Measurements from ENCODE around the gene SLC9C1. TPM values are rescaled to one million over a fixed set of nuclear protein-coding genes. Genes with fewer than 3 reads are reported as not detected.

SLC9C1 gene
- polyA plus RNA-seq, 1 donor (not counting 4 experiments of a cell fraction or from before 2014, with no cell fraction given): not detected

DNA sequence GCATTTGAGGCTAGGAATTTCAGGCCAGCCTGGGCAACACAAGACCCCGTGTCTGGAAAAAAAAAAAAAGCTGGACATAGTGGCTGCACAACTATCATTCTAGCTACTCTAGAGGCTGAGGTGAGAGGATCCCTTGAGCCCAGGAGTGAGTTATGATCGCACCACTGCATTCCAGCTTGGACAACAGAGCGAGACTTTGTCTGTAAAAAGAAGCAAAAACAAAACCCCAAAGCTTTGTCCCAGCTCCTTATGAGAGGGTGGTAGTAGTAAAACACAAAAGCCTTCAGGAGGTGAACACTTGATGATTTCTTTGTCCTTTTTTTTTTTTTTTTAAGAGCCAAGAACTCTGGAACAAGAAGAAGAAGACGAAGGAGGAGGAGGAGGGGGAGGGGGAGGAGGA lies 37.8 kb upstream of the SLC9C1 start:
- Histone ChIP-seq H3K4me2 (ENCODE audit: control insufficient read depth, extremely low read depth, insufficient read depth, low read depth, low read length) (no peak overlapping the region), H3K9me3 (ENCODE audit: control insufficient read depth, low read depth, low read length) (no peaks in the 10 kb centered on the region), H2AFZ (ENCODE audit: control insufficient read depth, low read length) (no peak overlapping the region), H3K79me2 (ENCODE audit: control insufficient read depth, insufficient read depth, low read length) (no peaks in the 10 kb centered on the region), H3K36me3 (ENCODE audit: control insufficient read depth in 2 of 2, extremely low read depth in 1 of 2, insufficient read depth in 2 of 2, low read length in 2 of 2) (no peaks in the 10 kb centered on the region), H3K4me3 (ENCODE audit: control insufficient read depth in 2 of 3, extremely low read depth in 1 of 3, insufficient read depth in 2 of 3, low read depth in 1 of 3, low read length in 3 of 3) (no peak overlapping the region), H3K9ac (ENCODE audit: control insufficient read depth, extremely low read depth, insufficient read depth, low read length) (no peak overlapping the region), H4K20me1 (ENCODE audit: control insufficient read depth, extremely low read depth, insufficient read depth, low read length) (no peaks in the 10 kb centered on the region), H3K27me3 (ENCODE audit: control insufficient read depth, extremely low read depth, insufficient read depth, low read length) (peaks cover 17% of the 10 kb centered on the region), H3K4me1 (ENCODE audit: control insufficient read depth, extremely low read depth, insufficient read depth, low read length) (peaks cover 9% of the 10 kb centered on the region), H3K27ac (ENCODE audit: control insufficient read depth, insufficient read depth, low read length) (no peak overlapping the region), H3K9me1 (ENCODE audit: control insufficient read depth, extremely low read depth, insufficient read depth, low read length) (no peaks in the 10 kb centered on the region)
- DNase-seq (ENCODE audit: low read depth, low spot score): no peak
- no peak for FAIRE-seq
- dilution Hi-C loops (cut with MboI; ENCODE audit: extremely low pct_ligation_motif_present, low sequenced_read_pairs): loop anchor here (25.0 kb wide), 1 partner anchor 180 kb away; no protein-coding TSS in a partner anchor
- TF ChIP-seq, protein P1, sequence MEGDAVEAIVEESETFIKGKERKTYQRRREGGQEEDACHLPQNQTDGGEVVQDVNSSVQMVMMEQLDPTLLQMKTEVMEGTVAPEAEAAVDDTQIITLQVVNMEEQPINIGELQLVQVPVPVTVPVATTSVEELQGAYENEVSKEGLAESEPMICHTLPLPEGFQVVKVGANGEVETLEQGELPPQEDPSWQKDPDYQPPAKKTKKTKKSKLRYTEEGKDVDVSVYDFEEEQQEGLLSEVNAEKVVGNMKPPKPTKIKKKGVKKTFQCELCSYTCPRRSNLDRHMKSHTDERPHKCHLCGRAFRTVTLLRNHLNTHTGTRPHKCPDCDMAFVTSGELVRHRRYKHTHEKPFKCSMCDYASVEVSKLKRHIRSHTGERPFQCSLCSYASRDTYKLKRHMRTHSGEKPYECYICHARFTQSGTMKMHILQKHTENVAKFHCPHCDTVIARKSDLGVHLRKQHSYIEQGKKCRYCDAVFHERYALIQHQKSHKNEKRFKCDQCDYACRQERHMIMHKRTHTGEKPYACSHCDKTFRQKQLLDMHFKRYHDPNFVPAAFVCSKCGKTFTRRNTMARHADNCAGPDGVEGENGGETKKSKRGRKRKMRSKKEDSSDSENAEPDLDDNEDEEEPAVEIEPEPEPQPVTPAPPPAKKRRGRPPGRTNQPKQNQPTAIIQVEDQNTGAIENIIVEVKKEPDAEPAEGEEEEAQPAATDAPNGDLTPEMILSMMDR (optimal IDR thresholded peaks at IDR 0.05 in 1 of 3, IDR thresholded peaks at IDR 0.05 in 1 of 3, conservative IDR thresholded peaks at IDR 0.05 in 1 of 3; ENCODE audit: extremely low read depth in 1 of 3, insufficient read depth in 2 of 3, low read length in 3 of 3): no peak
- TF ChIP-seq EZH2 (IDR thresholded peaks at IDR 0.05; ENCODE audit: low read length): no peak

DNA sequence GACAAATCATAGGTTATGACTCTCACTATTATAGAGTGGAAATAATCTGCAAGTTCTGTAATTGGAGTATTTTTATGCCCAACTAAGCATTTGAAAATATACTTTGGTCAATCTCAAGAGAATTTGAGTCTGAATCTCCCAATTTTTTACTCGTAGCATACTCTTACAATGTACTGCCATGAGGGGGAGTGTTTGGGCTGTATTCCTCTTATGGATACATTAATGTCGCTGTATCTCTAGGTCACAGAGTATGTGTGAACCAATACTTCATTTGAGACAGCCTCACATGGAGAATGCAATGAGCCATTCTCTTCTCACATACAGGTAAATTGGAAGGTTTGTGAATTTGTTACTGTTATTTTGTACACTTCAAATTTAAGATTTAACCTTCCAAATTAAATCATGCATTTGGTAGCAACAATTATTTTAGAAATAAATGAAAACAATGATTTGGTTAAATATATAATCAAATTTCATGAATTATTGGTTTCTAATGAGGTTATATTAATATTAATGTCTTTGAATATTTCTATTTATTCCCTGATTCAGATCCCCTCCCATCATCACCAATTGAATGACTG lies 33.4 kb upstream of the SLC9C1 start:
- no peaks in the 10 kb centered on the region for H3K36me3 ChIP-seq (ENCODE audit: control insufficient read depth in 2 of 2, extremely low read depth in 1 of 2, insufficient read depth in 2 of 2, low read length in 2 of 2)
- no peak overlapping the region for H3K4me3 ChIP-seq (ENCODE audit: control insufficient read depth in 2 of 3, extremely low read depth in 1 of 3, insufficient read depth in 2 of 3, low read depth in 1 of 3, low read length in 3 of 3)
- peak; percentile 59 for FAIRE-seq
- no peaks in the 10 kb centered on the region for H3K9me3 ChIP-seq (ENCODE audit: control insufficient read depth, low read depth, low read length)
- no peaks in the 10 kb centered on the region for H3K4me1 ChIP-seq (ENCODE audit: control insufficient read depth, extremely low read depth, insufficient read depth, low read length)
- H3K9ac ChIP-seq (ENCODE audit: control insufficient read depth, extremely low read depth, insufficient read depth, low read length): no peak overlapping the region
- DNase-seq (ENCODE audit: low read depth, low spot score): peak; percentile 17
- H3K27ac ChIP-seq (ENCODE audit: control insufficient read depth, insufficient read depth, low read length): no peak overlapping the region
- H3K79me2 ChIP-seq (ENCODE audit: control insufficient read depth, insufficient read depth, low read length): no peaks in the 10 kb centered on the region
- H3K4me2 ChIP-seq (ENCODE audit: control insufficient read depth, extremely low read depth, insufficient read depth, low read depth, low read length): no peak overlapping the region
- H2AFZ ChIP-seq (ENCODE audit: control insufficient read depth, low read length): no peak overlapping the region
- TF ChIP-seq EZH2 (IDR thresholded peaks at IDR 0.05; ENCODE audit: low read length): no peak
- TF ChIP-seq, protein P1 (optimal IDR thresholded peaks at IDR 0.05 in 1 of 3, IDR thresholded peaks at IDR 0.05 in 1 of 3, conservative IDR thresholded peaks at IDR 0.05 in 1 of 3; ENCODE audit: extremely low read depth in 1 of 3, insufficient read depth in 2 of 3, low read length in 3 of 3): peak in 2 of 3 experiments; percentile 46 to 66
- H3K9me1 ChIP-seq (ENCODE audit: control insufficient read depth, extremely low read depth, insufficient read depth, low read length): no peaks in the 10 kb centered on the region
- dilution Hi-C loops (cut with MboI; ENCODE audit: extremely low pct_ligation_motif_present, low sequenced_read_pairs): loop anchor here (25.0 kb wide), 1 partner anchor 185 kb away; no protein-coding TSS in a partner anchor
- H4K20me1 ChIP-seq (ENCODE audit: control insufficient read depth, extremely low read depth, insufficient read depth, low read length): no peaks in the 10 kb centered on the region
- H3K27me3 ChIP-seq (ENCODE audit: control insufficient read depth, extremely low read depth, insufficient read depth, low read length): no peaks in the 10 kb centered on the region

All from keratinocyte (primary cell).